HG03432 (cell line): ENCODE results near the gene POLD2.
"Not testable (repeated sequence)": the region's sequence is repeated elsewhere in the genome, so short reads cannot be mapped to it uniquely, and the experiment has no call there.

Source experiments
- ATAC-seq: cut with Tn5 transposase; IDR thresholded peaks from one replicate; pipeline ENCODE4 v1.9.1; 2021; ENCODE audit warnings: mild to moderate bottlenecking, moderate library complexity; ENCODE audit not compliant: unreplicated experiment

POLD2 gene

DNA sequence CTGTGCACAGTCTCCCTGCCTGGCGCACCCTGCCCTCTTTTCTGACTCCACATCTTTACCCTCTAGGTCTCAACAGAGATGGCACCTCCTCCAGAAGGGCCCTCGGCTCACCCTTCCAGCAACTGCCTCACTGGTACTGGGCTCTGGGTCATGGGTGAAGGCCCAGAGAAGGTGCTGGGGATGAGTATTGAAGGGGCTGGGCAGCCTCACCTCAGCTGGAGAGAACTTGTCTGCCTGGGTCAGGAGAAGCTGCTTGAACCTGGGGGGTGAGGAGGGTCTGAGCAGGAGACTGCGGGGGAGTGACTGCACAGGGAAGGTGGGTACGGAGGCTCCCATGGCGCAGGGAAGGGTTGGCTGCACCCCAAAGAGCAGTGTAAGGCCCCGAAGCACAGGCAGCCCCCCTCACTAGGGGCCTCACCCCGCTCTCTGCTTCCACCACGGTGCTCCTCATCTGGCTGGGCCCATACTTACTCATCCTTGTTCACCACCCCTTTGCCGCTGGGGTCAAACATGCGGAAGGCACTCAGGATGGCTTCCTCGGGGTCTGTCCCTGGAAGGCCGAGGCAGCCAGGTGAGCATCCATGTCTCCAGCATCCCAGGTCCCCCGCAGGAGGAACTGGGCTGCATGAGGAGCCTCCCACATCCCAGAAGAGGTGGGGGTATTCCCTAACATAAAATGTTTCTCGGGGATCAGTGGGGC, 16.1 kb upstream of the POLD2 start:
- ATAC-seq: no peak

DNA sequence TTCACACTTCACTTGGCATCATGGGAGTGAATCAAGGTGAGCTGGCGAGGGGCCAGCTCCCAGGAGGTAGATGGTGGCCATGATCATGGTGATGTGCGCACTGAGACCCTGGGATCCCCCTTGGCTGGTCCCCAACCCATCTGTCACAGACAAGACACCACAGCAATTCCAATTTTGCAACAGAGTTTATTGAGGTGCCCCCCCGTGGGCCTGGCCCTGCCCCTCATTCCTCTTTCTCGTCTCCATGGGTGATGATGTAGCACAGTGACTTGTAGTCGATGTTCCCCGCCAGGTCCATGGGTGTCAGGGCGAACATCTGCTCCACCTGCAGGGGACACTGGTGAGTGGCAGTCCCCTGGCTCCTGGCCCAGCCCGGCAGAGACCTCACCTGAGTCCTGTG, 15.3 kb upstream of the POLD2 start:
- no peak for ATAC-seq

DNA sequence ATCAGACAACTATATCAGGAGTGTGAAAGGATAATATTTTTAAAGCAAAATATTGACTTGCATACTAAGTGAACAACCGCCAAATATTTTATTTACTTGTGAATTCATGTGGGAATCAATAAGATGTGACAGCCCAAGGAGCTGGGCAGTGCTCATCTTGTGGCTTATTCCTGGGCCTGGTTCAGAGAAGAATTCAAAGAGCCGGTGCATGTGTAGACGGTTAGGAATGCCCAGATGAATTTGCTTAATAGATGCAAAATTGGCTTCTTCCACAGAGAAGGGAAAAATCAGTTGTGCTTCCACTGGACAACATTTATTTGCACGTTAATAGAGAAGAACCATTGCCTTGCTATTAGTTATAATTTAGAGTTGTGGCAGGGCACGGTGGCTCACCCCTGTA, 13.4 kb upstream of the POLD2 start:
- ATAC-seq: no peak

DNA sequence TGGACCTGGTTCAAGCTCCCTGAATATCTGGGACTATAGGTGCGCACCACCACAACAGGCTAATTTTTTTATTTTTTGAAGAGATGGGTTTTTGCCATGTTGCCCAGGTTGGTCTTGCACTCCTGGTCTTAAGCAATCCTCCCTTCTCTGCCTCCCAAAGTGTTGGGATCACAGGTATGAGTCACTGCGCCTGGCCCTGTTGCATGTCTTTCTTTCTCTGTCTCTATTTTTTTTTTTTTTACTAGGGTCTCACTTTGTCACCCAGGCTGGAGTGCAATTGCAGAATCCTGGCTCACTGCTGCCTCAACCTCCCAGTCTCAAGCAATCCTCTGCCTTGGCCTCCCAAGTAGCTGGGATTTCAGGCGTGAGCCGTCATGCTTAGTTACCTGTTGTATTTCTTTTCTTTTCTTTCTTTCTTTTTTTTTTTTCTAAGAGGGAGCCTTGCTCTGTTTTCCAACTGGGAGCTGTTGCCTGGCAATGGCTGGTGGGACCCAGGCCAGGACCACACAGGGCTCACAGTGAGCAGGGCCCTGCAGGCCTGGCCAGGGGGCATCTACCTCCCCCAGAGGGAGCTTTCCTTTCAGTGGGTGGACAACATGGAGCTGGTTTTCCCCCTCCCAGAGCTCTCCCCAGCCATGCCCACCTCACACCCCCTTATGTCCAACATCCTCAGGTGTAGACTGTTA, 11.7 kb upstream of the POLD2 start:
- no peak for ATAC-seq

DNA sequence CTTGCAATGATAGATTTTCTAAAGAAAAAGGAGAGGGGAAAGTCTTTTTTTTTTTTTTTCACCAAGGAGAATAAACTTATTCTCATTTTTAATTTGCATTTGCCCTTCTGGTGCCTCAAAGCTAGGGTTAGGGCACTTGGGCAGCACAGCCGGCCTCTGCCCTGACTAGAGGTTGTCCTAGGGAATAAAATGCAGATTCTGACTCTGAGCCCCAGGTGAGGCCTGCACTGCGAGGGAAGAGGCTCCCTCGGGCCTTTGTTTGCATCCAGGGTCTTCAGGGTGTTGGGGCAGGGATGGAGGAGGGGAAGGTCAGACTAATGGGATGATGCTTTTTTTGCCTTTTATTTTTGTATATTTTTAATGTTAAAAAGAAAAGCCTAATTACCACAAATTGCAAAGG, 9.9 kb upstream of the POLD2 start:
- ATAC-seq: no peak

DNA sequence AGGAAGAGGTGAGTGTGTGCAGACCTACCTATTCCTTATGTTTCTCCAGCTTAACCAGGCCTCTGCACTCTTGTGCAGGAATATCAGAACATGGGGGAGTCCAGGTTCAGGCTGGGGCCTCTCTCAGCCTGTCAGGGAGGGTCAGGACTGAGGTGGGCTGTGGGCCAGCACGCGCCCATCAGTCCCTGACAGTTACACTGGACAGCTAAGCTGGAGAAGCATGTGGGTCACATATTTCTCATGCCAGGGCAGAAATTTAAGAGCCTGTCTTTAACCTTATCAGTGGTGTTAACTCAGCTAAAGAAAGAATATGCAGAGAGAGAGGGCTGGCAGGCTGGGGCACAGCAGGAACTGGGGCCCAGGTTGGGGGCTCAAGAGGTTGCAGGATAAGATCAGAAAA, 8.7 kb upstream of the POLD2 start:
- no peak for ATAC-seq

DNA sequence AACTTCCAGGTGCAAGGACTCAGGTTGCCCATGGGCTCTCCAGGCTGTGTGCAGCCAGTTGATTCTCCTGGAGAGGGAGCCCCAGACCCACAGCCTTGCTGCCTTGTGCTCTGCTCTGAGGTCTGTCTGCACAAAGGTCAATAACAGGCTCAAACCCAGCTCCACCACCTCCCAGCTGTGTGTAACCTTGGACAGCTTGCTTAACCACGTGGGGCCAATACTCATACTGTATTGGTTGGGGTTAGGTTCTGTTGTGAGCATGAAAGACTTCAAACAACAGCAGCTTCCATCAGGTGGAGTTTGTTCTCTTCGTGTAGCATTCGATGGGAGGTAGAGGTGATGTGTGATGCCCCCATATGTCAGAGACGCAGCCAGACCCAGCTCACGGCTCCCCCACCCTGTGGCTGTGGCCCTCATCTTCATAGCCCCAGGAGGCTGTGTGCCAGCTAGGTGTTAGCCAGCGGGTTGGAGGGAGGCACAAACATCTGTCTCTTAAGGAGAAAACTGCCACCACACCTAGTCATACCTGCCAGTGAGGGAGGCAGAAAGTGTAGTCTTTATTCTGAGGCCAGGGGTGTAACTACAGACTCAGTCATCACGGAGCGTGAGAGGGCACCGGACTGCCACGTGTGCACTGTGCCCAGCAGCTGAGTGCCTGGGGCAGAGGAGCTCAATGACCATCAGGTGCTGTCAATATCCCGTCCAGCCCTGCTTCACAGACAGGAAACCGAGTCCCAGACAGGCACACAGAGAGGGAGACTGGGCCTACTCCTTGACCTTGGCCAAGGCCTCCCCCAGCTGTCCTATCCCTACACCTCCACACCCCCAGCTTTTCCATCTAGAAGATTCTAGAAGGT, 8.1 kb upstream of the POLD2 start:
- no peak for ATAC-seq

DNA sequence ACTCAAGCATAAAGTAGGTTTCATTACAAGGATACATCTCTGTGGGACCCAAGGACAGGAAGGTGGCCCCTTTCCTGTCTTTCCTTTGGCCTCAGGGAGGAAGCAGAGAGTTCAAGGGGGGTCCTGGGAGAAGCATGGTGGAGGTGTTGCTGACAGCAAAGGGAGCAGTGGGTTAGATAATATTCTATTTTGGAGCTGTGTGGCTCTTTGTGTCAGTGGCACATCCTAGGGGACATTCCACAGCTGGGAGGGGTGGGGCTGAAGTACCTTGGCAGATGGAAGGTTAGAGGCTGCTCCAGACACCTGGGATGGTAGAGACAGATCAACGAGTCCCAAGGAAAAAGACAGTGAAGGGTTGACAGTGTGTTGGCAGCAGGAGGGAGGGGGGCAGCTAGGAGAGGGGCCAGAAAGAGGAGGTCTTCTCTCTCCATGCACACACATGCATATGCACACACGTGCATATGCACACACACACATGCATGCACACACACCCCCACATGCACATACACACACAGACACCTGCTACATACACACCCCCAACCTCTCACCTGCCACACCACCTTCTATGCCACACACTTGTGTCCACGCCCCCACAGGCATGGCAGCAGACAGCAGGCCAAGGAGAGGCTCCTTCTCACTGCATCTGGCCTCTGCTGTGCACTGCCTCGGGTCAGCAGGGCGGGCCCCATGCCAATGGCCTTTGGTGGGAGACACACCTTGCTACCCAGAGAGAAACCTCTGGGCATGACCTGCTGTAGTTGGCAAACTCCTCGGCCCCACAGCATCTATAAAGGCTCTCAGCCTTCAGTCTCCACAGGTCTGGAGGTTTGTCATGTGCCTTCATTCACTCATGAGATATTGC, 5.6 kb upstream of the POLD2 start:
- ATAC-seq: no peak

DNA sequence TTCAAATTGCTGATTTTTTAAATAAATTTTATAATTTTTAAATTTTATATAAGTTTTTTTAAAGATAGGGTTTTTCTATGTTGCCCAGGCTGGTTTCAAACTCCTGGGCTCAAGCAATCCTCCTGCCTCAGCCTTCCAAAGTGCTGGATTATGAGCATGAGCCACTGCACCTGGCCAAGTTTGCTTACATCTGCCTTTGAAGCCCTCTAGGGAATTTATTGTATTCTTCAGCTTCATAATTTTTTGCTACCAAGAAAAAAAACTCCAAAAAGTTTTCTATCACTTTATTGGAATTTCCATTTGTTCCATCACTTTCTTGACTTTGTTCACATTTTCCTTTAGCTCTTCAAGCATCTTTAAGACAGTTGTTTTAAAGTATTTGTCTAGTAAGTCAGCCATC, 3.8 kb upstream of the POLD2 start:
- no peak for ATAC-seq

DNA sequence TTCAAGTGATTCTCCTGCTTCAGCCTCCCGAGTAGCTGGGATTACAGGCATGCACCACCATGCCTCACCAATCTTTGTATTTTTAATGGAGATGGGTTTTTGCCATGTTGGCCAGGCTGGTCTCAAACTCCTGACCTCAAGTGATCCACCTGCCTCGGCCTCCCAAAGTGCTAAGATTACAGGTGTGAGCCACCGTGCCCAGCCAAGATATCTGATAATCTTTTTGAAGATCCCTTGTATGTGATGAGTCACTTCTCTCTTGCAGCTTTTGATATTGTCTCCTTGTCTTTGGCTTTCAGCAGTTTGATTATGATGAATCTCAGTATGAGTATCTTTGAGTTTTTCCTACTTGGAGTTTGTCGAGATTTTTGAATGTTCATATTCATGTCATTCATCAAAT, 3.2 kb upstream of the POLD2 start:
- ATAC-seq: not testable (repeated sequence)

DNA sequence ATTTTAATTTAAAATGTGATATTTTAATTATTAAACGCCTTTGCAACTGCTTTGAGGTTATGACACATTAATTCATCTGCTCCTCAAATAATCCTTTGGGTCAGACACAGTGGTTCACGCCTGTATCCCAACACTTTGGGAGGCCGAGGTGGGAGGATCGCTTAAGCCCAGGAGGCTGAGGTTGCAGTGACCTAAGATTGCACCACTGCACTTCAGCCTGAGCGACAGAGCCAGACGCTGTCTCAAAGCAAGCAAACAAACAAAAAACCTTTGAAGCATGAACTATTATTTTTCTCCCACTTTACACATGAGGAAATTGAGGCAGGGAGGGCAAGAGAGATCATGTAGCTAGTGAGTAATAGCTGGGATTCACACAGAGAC, 1.5 kb upstream of the POLD2 start:
- no peak for ATAC-seq

DNA sequence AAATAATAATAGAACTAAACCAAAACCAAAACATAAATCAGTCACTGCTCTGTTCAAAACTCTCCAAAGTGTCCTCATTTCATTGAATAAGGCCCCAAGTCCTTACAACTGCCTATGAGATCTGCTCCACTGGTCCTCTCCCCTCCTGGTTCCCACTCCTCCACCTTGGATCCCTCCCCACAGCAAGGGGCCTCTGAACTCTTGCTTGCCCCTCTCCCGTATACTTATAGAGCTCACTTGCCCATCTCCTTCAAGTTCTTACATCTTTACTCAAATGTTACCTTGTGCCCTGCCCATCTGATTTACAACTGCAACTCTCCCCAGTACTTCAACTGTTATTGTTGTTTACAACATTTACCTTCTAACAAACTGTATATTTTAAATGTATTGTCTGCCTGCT, 819 bp downstream of the POLD2 start:
- ATAC-seq: no peak

DNA sequence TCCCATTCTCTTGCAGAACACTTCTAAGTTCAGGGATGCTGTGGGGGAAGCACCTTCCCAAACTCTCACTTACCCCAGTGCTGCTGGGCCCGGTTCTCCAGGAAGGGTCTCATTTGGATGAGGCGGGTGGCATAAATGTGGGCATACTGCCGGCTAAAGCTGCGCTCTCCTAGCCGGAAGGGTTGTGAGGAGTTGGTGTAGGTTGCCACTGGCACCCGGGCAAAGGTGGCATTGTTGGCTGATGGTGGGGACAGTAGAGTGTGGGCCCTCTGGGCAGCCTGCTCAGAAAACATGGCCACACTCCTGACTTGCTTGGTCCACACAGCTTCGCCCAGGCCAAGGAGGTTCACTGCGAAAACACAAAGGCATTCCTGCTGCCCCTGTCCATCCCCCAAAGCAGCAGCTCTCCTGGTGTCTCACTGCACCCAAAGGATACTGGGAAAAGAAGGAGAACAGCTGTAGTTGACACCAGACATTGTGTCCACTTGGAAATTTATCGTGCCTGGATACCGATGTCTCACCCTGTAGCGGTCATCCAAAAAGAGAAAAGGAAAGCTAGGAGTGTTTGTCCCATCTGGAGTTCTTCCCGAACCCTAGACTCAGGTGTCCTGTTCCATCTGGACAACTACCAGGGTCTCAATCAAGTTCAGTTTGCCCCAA, 1.5 kb downstream of the POLD2 start:
- ATAC-seq: no peak

DNA sequence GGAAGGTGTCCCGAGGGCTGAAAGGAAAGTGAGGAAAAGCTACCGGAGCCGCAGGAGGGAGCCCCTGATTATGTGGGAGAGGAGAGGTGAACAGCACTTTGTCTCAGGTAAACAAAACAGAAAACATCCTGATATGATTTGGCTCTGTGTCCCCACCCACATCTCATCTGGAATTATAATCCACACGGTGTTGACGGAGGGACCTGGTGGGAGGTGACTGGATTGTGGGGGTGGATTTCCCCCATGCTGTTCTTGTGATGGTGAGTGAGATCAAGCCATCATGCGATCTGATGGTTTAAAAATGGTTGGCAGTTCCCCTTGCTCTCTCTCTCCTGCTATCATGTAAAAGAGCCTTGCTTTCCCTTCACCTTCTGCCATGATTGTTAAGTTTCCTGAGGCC, 3.0 kb downstream of the POLD2 start:
- no peak for ATAC-seq

DNA sequence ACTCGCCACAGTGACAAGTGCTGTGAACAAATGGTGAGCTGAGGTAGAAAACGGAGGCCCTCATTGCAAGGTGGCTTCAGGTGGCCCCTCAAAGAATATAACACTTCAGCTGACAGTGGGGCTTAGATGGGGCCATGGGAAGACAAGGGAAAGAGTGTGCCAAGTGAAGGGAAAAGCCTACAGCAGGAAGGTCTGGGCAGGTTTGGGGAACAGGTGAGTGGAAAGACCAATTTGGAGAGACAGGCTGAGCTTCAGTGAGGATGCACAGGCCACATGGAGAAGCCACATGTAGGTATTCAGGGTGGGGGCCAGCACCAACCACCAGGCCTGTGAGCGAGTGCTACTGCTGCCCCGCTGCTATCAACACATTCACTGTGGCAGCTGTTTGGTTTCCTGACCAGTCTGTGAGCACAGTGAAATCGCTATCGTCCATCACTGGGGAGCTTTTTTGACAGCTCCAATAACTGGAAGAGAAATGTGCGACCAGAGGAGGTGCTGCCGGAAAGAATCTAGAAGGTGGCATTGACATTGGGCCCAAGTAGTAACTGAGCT, 3.4 kb downstream of the POLD2 start:
- ATAC-seq: no peak

DNA sequence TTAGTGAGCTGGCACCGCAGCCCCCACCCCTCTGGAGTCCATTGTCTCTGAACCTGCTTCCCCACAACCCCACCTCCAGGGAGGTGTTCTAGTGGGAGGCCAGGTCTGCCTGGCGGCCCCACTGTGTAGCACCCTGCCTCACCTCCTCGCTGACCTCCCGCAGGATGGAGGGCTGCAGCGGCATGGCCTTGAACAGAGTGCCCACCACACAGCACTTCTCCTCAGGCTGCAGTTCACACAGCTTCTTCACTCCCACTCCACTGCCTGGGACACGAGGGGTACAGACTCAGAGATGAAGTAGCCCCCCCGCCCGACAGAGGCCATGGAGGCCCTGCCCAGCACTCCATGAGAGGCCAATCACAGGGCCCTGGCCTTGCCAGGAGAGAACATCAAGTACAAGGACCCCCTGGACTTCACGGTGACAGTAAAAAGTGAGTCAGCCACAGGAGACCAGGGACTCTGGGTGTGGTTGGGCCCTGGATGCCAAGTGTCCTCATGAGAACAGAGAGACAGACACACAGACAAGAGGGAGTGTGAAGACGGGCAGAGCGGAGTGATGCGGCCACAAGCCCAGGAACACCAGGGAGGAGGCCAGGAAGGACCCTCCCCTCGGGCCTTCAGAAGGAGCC, 5.4 kb downstream of the POLD2 start:
- ATAC-seq: no peak

DNA sequence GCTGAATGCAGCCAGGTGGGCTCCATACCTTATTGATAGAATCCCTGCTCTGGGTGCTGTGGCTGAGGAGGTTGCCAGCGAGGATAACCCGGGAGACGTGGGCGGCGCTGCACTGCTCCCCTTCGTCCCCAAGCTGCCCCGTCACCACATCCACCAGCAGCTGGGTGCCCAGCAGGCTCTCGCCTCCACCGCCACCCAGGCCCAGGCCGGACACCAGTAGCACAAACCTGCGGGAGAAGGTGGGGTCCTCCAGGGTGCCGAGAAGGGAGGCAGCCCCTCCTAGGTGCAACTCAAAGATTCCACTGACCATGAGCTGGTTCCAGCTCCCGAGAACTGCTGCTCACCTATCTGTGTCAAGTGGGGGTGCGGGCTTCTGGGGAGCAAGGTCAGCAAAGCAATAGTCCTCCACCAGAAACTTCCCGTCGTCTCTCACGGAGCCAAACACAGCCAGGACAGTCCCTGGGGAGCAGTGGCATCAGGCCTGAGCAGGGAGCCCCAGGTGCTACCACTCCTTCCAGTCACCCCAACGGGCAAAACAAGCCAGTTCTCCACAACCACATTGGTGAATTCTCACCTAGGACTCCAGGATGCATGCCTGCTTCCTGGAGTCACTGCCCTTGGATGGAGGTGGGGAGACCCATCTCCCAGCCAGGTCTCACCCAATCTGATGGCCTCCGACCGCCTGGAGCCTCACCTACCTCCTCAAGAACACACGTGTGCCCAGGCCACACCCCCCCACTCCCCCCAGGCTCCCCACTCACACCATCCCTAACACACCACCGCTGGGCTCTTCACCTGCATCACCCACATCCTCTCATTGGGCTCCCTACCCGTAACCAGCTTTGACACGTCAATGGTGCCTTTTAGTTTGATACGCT, 6.3 kb downstream of the POLD2 start:
- no peak for ATAC-seq

DNA sequence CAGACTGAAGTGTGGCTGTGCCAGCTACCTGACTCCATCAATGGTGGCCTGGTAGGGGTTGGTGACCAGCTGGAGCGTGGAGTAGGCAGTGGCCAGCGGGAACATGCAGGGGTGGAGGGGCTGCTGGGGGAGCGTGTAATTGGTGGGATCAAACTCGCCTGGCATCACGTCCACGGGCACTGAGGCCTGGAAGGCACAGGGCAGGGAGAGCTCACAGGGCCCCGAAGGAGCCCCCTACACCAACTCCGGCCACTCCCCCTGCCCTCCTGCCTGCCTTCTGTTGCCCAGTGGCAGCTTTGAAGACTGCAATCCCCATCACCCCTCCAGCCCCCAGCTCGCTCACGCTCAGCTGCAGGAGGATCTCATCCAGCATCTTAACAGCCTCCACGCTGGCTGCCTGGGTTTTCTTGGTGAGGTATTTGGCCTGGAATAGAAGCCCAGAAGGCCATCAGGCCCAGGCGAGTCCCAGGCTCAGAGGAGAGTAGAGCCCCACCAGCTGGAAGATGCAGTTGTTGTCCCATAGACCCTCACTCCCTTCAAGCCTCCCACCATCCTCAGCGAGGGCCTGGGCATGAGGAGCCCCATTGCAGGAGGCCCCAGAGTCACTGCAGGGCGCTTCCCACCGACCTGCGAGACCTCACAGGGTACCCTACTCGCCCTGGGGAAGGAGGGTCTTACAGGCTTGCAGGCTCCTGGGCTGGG, 7.1 kb downstream of the POLD2 start:
- ATAC-seq: no peak
